GM20000 (cell line): ENCODE measurements around the gene SAMD14.
A peak's percentile ranks its signal among the peaks of the same experiment; 100 is the strongest.

Experiments
- DNase-seq: peaks from one replicate; pipeline ENCODE4 v3.0.0; 2012; ENCODE audit warnings: low spot score
- CTCF ChIP-seq: IDR thresholded peaks from 2 replicates; pipeline ENCODE4 v1.5.1; 2012; ENCODE audit warnings: mild to moderate bottlenecking, control low read depth; ENCODE audit errors: extremely low read depth, missing control alignments

SAMD14 gene

GRCh38 chr17:50150354-50151040 lies 20.5 kb upstream of the SAMD14 start, which contains the start of gene PPP1R9B:
PPP1R9B (minus strand) TSS chr17:50150677; CDS start chr17:50150513, 164 bp downstream.
- no peak for DNase-seq
- no peak for TF ChIP-seq CTCF

- peak; percentile 73 for DNase-seq
- no peak for TF ChIP-seq CTCF
These were observed 19.7 kb upstream of the SAMD14 start for GRCh38 chr17:50149417-50150353.

DNA sequence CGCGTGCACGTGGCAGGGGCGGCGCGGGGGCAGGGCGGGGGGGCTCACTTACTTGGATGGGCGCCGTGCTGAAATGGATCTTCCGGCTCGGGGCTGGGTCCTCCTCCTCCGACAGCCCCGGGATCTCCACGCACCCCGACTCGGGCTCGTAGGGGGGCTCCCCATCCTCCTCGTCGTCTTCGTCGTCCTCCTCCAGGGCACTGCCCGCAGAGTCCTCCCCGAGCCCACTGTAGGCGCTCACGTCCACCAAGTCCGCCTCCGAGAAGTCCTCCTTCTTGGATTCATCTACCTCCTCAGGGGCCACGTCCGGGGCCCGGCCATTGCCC lies 19.1 kb upstream of the SAMD14 start:
- TF ChIP-seq CTCF, result no peak
- DNase-seq, result no peak

- TF ChIP-seq CTCF, result no peak
- DNase-seq, result peak; percentile 88
These were observed 18.5 kb upstream of the SAMD14 start for GRCh38 chr17:50148226-50149090.

DNA sequence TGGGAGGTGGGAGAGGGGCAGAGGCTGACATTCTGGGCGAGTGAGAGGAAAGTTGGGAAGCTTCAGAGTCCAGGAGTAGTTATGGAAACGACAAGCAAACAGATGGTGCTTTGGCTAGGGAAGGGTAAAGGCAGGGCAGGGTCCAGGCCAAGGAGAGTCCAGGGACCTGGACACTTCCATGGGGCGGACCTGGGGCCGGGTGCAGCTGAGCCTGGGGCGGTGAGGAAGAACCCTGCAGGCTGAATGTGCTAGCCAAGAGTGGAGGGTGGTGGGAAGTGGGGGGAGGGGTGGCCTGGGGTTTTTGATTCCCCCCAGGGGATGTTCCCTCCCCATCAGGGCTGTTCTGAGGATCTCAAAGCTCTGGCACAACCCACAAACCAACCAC lies 17.9 kb upstream of the SAMD14 start:
- TF ChIP-seq CTCF, result no peak
- no peak for DNase-seq

GRCh38 chr17:50146927-50147665 lies 17.1 kb upstream of the SAMD14 start:
- no peak for DNase-seq
- no peak for TF ChIP-seq CTCF
